Activated B cell treated with CpG ODN at 0.5 μM for 24 hours (primary cell): ENCODE data around the gene TRPV5. TPM values are rescaled to one million over a fixed set of nuclear protein-coding genes. Genes with fewer than 3 reads are reported as not detected.

Experiments used
- ATAC-seq: fragments of 200-7000 bp; cut with Tn5 transposase; one replicate; pipeline ENCODE4 v1.10.0; 2021; ENCODE audit warnings: low read depth, mild to moderate bottlenecking, moderate library complexity
- CTCF ChIA-PET: fragments of 350-600 bp; sonication (Branson Sonifier 250); formaldehyde crosslinking; loops from one replicate; lab custom pipeline; 2021; ENCODE audit warnings: antibody characterized with exemption; lab: Charles Lee
- POLR2A ChIA-PET: fragments of 350-600 bp; sonication (Branson Sonifier 250); formaldehyde crosslinking; loops from one replicate; lab custom pipeline; 2021; ENCODE audit warnings: antibody characterized with exemption; lab: Charles Lee
- DNase-seq: peaks from one replicate; pipeline ENCODE4 v3.0.0; 2022
- H3K27ac Mint-ChIP-seq: one replicate; pipeline ENCODE4 v1.8.0; 2020; ENCODE audit warnings: mixed read lengths
- H3K27me3 Mint-ChIP-seq: one replicate; pipeline ENCODE4 v1.8.0; 2021; ENCODE audit warnings: mixed read lengths
- H3K36me3 Mint-ChIP-seq: one replicate; pipeline ENCODE4 v1.8.0; 2021; ENCODE audit warnings: low read depth, mixed read lengths
- H3K4me1 Mint-ChIP-seq: one replicate; pipeline ENCODE4 v1.8.0; 2021; ENCODE audit warnings: mixed read lengths
- H3K4me3 Mint-ChIP-seq: one replicate; pipeline ENCODE4 v1.8.0; 2020; ENCODE audit warnings: mild to moderate bottlenecking, mixed read lengths
- H3K9me3 Mint-ChIP-seq: one replicate; pipeline ENCODE4 v1.8.0; 2020; ENCODE audit warnings: mixed read lengths
- CTCF ChIP-seq: fragments of 200-600 bp; IDR thresholded peaks from one replicate; pipeline ENCODE4 v1.8.0; 2022; ENCODE audit warnings: antibody characterized with exemption, mild to moderate bottlenecking
- intact Hi-C: fragments of 100-400 bp; cut with micrococcal nuclease; formaldehyde crosslinking; loops from one replicate; pipeline ENCODE4 v1.15.1; 2024
- total RNA-seq: library from RNA; stranded (reverse); gene quantifications from 2 replicates; pipeline ENCODE4 v1.2.3, GENCODE V29; 2022

The TRPV5 gene
- total RNA-seq, 1 donor from 2014 or later: 0.11 TPM

DNA sequence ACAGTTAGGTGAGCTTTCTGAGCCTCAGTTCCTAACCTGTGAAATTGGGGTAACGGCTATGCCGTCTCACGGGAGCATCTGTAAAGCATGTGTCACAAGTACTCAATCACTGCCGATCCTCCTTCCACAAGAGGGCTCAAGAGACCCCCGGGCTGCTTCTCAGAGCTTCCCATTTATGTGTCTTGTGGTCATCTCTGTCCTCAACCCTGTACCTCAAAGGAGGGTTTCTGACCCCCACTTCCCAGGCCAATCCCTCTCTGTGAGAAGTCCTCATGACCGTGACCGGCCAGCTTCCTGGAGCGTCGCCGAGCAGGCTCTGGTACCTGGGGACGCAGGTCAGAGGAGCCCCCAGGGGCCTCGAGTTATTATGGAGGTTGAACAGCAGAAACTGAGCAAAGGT is 510 bp upstream of the TRPV5 start:
- CTCF ChIA-PET: no interaction called here
- H3K36me3 Mint-ChIP-seq: no peaks in the 10 kb centered on the region
- no peaks in the 10 kb centered on the region for H3K4me1 Mint-ChIP-seq
- no peak for DNase-seq
- no peak overlapping the region for H3K27ac Mint-ChIP-seq
- no peak for TF ChIP-seq CTCF
- POLR2A ChIA-PET: no interaction called here
- H3K4me3 Mint-ChIP-seq: no peak overlapping the region
- no peak for ATAC-seq
- peaks cover 12% of the 10 kb centered on the region for H3K27me3 Mint-ChIP-seq
- no peaks in the 10 kb centered on the region for H3K9me3 Mint-ChIP-seq
- intact Hi-C loops: no loop called here

DNA sequence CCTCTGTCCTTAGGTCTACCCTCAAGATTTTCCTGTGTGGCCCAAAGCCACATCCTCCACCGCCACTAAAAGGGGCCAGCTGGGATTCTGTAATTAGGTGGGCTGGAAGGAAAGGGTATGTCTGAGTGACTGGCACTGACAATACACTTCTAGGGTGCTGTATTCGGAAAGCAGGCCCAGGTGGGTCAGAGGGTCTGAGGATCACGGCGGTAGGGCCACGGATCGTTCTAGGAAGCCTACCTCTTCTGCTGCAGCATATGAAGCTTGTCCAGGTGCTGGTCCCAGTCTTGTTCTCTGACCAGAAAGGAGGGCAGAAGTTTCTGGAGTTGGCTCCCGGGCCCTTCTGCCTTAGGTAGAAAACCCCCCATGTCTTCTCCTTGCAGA is 462 bp downstream of the TRPV5 start:
- ChIA-PET CTCF (no interaction called here), POLR2A (no interaction called here)
- intact Hi-C loops: no loop called here
- H3K27ac Mint-ChIP-seq: no peak overlapping the region
- TF ChIP-seq CTCF: no peak
- peaks cover 12% of the 10 kb centered on the region for H3K27me3 Mint-ChIP-seq
- peaks cover 2% of the 10 kb centered on the region for H3K4me1 Mint-ChIP-seq
- no peaks in the 10 kb centered on the region for H3K36me3 Mint-ChIP-seq
- DNase-seq: no peak
- ATAC-seq: no peak
- no peaks in the 10 kb centered on the region for H3K9me3 Mint-ChIP-seq
- no peak overlapping the region for H3K4me3 Mint-ChIP-seq

DNA sequence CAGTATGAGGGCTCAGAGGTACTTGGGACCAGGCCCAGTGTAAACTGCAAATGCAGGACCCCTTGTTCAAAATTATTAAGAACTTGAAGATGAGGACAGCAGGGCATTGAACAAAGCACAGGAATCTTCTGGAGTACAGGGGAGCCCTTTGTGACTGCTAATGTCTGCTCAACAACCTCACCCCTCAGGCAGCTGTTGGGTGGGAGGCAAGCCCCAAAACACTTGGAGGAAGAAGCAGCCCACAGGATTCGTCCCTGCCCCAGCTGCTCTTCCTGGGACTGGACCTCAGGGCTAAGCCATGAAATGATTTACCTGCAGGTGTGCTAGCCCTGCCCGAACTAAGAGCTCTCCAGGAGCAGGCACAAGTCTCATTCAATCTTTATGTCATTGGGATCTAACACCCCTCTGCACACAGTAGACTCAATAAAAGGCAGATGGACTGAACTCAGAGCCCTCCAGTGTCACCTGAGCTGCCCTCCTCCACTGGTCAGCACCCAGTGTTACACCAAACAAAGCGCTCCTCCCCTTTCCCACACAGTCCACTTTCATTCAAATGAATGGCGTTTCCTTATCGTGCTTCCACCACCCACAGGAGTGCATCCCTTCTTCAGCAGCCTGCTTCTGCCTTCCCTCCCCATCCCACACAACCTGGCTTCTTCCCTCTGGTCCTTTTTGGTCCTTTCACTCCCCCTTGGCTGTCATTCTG is 1.0 kb downstream of the TRPV5 start:
- POLR2A ChIA-PET: no interaction called here
- H3K27me3 Mint-ChIP-seq: peaks cover 12% of the 10 kb centered on the region

DNA sequence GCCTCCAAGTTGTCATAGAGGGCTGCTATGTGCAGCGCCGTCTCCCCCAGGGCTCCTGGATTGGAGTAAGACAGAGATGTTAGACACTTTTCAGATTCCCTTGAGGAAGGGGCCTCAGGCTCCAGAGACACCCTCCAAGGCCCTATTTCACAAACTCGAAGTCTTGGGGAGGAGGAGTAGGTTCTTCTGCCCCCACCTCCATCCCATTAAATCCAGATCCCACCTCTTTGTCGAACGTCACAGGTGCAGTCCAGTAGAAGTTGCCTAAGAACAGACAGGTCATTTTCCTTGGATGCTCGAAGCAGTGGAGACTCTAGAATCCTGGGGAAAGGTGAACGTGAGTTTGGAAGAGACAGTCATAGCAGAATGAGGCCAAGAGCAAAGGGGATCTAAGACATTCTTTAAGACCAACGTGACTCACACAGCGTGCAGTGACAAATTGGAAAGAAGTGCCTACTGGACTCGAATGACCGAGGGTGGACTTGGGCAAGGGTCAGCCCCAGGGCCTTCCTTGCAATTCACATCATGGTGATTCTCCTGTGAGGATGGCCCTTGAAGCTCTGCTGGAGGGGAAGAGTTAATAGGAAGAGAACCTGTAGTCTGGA is 3.3 kb downstream of the TRPV5 start:
- ATAC-seq (no peak), DNase-seq (no peak)
- ChIA-PET POLR2A (no interaction called here), CTCF (no interaction called here)
- no peak for TF ChIP-seq CTCF
- intact Hi-C loops: no loop called here
- Mint-ChIP-seq H3K4me1 (peaks cover 25% of the 10 kb centered on the region), H3K36me3 (no peaks in the 10 kb centered on the region), H3K27ac (no peak overlapping the region), H3K9me3 (peaks cover 2% of the 10 kb centered on the region), H3K4me3 (no peak overlapping the region), H3K27me3 (peaks cover 9% of the 10 kb centered on the region)

More for the DNA sequence above, 1.0 kb downstream of the TRPV5 start:
- DNase-seq (no peak), ATAC-seq (no peak)
- no peak for TF ChIP-seq CTCF
- CTCF ChIA-PET: no interaction called here
- Mint-ChIP-seq H3K4me3 (no peak overlapping the region), H3K27ac (no peak overlapping the region), H3K9me3 (no peaks in the 10 kb centered on the region), H3K4me1 (peaks cover 8% of the 10 kb centered on the region), H3K36me3 (no peaks in the 10 kb centered on the region)
- intact Hi-C loops: no loop called here

GRCh38 chr7:142927949-142928348 is 5.6 kb downstream of the TRPV5 start:
- Mint-ChIP-seq H3K27ac (no peak overlapping the region), H3K36me3 (no peaks in the 10 kb centered on the region), H3K4me1 (peaks cover 25% of the 10 kb centered on the region), H3K27me3 (peaks cover 4% of the 10 kb centered on the region), H3K4me3 (no peak overlapping the region), H3K9me3 (peaks cover 2% of the 10 kb centered on the region)
- DNase-seq: no peak
- POLR2A ChIA-PET: no interaction called here
- CTCF ChIA-PET: interaction anchor here (2.9 kb wide), 1 partner anchor 287 kb away, joined by 7 read pairs; no protein-coding TSS in a partner anchor
- TF ChIP-seq CTCF: no peak
- ATAC-seq: no peak
- intact Hi-C loops: no loop called here
